Subcutaneous adipose tissue (tissue), 4 donors: Measurements from ENCODE around the gene SENP5. TPM values are rescaled to one million over a fixed set of nuclear protein-coding genes. Genes with fewer than 3 reads are reported as not detected.

Source experiments
- total RNA-seq, 4 donors: library from RNA; depleted of rRNA; stranded (reverse); fragments of >200 nt; gene quantifications; one replicate each; pipeline ENCODE4 v1.1.0, GENCODE V29; 2016
- TF ChIP-seq, protein P1 (sequence below): fragments of 450-650 bp; IDR thresholded peaks from one replicate; pipeline ENCODE4 v1.5.1; 2016; ENCODE audit warnings: low read depth, mild to moderate bottlenecking, control low read depth, antibody characterized with exemption, moderate library complexity

Gene SENP5
- total RNA-seq, 4 donors from 2014 or later = 35.7 to 48.3 (median 45.1) TPM

GRCh38 chr3:196954832-196955231, 87.1 kb downstream of the SENP5 start:
- TF ChIP-seq, protein P1, sequence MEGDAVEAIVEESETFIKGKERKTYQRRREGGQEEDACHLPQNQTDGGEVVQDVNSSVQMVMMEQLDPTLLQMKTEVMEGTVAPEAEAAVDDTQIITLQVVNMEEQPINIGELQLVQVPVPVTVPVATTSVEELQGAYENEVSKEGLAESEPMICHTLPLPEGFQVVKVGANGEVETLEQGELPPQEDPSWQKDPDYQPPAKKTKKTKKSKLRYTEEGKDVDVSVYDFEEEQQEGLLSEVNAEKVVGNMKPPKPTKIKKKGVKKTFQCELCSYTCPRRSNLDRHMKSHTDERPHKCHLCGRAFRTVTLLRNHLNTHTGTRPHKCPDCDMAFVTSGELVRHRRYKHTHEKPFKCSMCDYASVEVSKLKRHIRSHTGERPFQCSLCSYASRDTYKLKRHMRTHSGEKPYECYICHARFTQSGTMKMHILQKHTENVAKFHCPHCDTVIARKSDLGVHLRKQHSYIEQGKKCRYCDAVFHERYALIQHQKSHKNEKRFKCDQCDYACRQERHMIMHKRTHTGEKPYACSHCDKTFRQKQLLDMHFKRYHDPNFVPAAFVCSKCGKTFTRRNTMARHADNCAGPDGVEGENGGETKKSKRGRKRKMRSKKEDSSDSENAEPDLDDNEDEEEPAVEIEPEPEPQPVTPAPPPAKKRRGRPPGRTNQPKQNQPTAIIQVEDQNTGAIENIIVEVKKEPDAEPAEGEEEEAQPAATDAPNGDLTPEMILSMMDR = no peak

DNA sequence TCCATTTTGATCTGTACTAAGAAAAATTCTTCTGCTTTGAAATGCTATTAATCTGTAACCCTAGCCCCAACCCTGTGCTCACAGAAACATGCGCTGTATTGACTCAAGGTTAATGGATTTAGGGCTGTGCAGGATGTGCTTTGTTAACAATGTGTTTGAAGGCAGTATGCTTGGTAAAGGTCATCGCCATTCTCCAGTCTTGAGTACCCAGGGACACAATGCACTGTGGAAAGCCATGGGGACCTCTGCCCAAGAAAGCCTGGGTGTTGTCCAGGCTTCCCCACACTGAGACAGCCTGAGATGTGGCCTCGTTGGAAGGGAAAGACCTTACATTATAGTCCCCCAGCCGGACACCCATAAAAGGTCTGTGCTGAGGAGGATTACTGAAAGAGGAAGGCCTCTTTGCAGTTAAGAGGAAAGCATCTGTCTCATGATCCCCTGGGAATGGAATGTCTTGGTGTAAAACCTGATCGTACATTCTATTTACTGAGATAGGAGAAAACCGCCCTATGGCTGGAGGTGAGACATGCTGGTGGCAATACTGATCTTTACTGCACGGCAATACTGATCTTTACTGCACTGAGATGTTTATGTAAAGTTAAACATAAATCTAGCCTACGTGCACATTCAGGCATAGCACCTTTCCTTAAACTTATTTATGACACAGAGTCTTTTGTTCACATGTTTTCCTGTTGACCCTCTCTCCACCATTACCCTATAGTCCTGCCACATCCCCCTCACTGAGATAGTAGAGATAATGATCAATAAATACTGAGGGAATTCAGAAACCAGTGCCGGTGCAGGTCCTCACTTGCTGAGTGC, 94.6 kb downstream of the SENP5 start:
- TF ChIP-seq, protein P1 = no peak

- TF ChIP-seq, protein P1 = no peak
Measured at GRCh38 chr3:196962930-196963630, 95.4 kb downstream of the SENP5 start.

GRCh38 chr3:196963631-196963953, 95.9 kb downstream of the SENP5 start:
- TF ChIP-seq, protein P1 = no peak

DNA sequence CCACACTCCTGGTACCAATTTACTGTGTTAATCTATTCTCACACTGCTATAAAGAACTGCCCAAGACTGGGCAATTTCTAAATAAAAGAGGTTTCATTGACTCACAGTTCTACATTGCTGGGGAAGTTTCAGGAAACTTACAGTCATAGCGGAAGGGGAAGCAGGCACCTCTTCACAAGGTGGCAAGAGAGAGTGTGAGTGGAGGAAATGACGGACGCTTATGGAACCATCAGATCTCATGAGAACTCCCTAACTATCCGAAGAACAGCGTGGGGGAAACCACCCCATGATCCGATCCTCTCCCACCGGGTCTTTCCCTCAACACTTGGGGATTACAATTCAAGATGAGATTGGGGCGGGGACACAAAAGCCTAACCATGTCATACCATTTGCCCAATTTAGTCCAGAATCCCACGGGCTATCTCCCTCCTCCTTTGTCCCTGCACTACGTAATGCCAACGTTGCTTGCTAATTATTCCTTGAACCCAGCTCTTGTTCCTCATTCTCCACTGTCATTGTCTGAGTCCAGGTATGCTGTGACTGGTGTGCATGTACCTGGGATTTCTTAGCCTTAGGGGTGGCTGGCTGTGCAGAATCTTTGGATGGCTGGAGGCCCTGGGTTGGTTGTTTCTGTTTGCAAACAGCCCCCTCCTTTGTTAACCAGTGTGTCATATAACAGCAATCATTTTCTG, 97.5 kb downstream of the SENP5 start:
- TF ChIP-seq, protein P1 = no peak

GRCh38 chr3:196965804-196966173, 98.1 kb downstream of the SENP5 start:
- TF ChIP-seq, protein P1 = no peak
